Karpas-422 (cell line): ENCODE data around the gene BAG2. TPM values are rescaled to one million over a fixed set of nuclear protein-coding genes. Genes with fewer than 3 reads are reported as not detected.

Experiments used
- DNase-seq: peaks from one replicate; pipeline ENCODE4 v3.0.0-alpha.2; 2015
- H2AFZ ChIP-seq: fragments of 200-600 bp; sonication (generic); 2 replicates; pipeline ENCODE4 v1.6.1; 2014; ENCODE audit warnings: antibody characterized with exemption, low read length, mixed read lengths
- H3K27ac ChIP-seq: fragments of 200-600 bp; sonication (generic); 2 replicates; pipeline ENCODE4 v1.5.1; 2014; ENCODE audit warnings: mild to moderate bottlenecking, low read length, moderate library complexity
- H3K27me3 ChIP-seq: fragments of 200-600 bp; sonication (generic); 2 replicates; pipeline ENCODE4 v1.6.1; 2014; ENCODE audit warnings: low read length, mixed read lengths
- H3K36me3 ChIP-seq: fragments of 200-600 bp; sonication (generic); 2 replicates; pipeline ENCODE4 v1.6.1; 2014; ENCODE audit warnings: low read length, mixed read lengths; ENCODE audit not compliant: insufficient read depth
- H3K4me1 ChIP-seq: fragments of 200-600 bp; sonication (generic); 2 replicates; pipeline ENCODE4 v1.6.1; 2014; ENCODE audit warnings: mild to moderate bottlenecking, low read length, mixed read lengths
- H3K4me2 ChIP-seq: fragments of 200-600 bp; sonication (generic); 2 replicates; pipeline ENCODE4 v1.6.1; 2014; ENCODE audit warnings: low read length, low read depth, mild to moderate bottlenecking; ENCODE audit not compliant: poor library complexity, severe bottlenecking
- H3K4me3 ChIP-seq: fragments of 200-600 bp; sonication (generic); 2 replicates; pipeline ENCODE4 v1.5.1; 2014; ENCODE audit warnings: mild to moderate bottlenecking, antibody characterized with exemption, low read length, mixed read lengths
- H3K79me2 ChIP-seq: fragments of 200-600 bp; sonication (generic); 2 replicates; pipeline ENCODE4 v1.6.1; 2014; ENCODE audit warnings: mild to moderate bottlenecking, low read length, mixed read lengths
- H3K9ac ChIP-seq: fragments of 200-600 bp; sonication (generic); 2 replicates; pipeline ENCODE4 v1.6.0; 2014; ENCODE audit warnings: low read length
- H3K9me2 ChIP-seq: fragments of 200-600 bp; sonication (generic), shearing (Covaris generic); replicated peaks from 2 replicates; pipeline ENCODE4 v1.6.0; 2014; ENCODE audit warnings: mild to moderate bottlenecking, low read length, moderate library complexity; ENCODE audit not compliant: insufficient read depth
- H3K9me3 ChIP-seq: fragments of 300-700, 200-600 bp; sonication (generic); 2 replicates; pipeline ENCODE4 v1.6.1; 2014; ENCODE audit warnings: low read length, mixed read lengths
- H4K20me1 ChIP-seq: fragments of 200-600 bp; sonication (generic); 2 replicates; pipeline ENCODE4 v1.6.1; 2014; ENCODE audit warnings: mild to moderate bottlenecking, antibody characterized with exemption, low read length, low read depth; ENCODE audit not compliant: insufficient read depth
- total RNA-seq: library from RNA; depleted of rRNA; stranded (reverse); fragments of >200 nt; shearing (Covaris generic); gene quantifications from 2 replicates; pipeline ENCODE4 v1.2.3, GENCODE V29; 2014; ENCODE audit warnings: low replicate concordance

The BAG2 gene
- total RNA-seq, 1 experiment from 2014 or later: 19.5 TPM

DNA sequence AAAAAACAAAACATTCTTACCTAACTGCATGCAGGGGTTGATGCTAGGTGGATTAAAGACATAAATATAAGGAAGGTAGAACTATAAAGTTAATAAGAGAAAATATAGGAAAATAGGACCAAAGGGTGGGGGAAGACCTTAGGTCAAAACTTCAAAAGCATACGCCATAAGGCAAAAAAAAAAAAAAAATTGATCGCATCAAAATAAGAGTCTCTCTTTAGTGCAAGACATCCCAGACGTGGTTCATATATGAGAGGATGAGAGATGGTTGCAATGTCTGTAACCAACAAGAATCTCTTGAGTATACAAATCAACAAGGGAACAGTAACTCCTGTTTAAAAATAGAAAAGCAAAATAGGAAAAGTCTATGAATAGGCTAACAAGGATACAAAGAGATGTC is 8.5 kb downstream of the BAG2 start:
- H3K79me2 ChIP-seq: peaks cover 91% of the 10 kb centered on the region
- H3K27me3 ChIP-seq: no peaks in the 10 kb centered on the region
- peaks cover 13% of the 10 kb centered on the region for H3K4me1 ChIP-seq
- 0 out of 2 replicates have a peak, but pooled peaks cover 3% of the 10 kb centered on the region for H4K20me1 ChIP-seq
- H3K9ac ChIP-seq: no peak overlapping the region
- no peaks in the 10 kb centered on the region for H3K9me2 ChIP-seq
- no peak overlapping the region for H3K4me3 ChIP-seq
- H3K36me3 ChIP-seq: peaks cover 42% of the 10 kb centered on the region; the same call in 1 of the 2 replicates
- no peak overlapping the region for H3K27ac ChIP-seq
- DNase-seq: no peak
- H3K9me3 ChIP-seq: no peaks in the 10 kb centered on the region
- H3K4me2 ChIP-seq: no peak overlapping the region
- no peak overlapping the region for H2AFZ ChIP-seq

GRCh38 chr6:57182017-57182432 is 9.9 kb downstream of the BAG2 start:
- Histone ChIP-seq H4K20me1 (0 out of 2 replicates have a peak, but pooled peaks cover 3% of the 10 kb centered on the region), H3K27me3 (no peaks in the 10 kb centered on the region), H3K36me3 (peaks cover 45% of the 10 kb centered on the region; the same call in 1 of the 2 replicates), H3K9ac (no peak overlapping the region), H3K79me2 (peaks cover 81% of the 10 kb centered on the region), H3K9me2 (no peaks in the 10 kb centered on the region), H3K4me3 (no peak overlapping the region), H2AFZ (no peak overlapping the region), H3K4me2 (no peak overlapping the region), H3K9me3 (no peaks in the 10 kb centered on the region), H3K4me1 (0 out of 2 replicates have a peak, but pooled peaks cover 3% of the 10 kb centered on the region), H3K27ac (no peak overlapping the region)
- DNase-seq: no peak

GRCh38 chr6:57183336-57183735 is 11.2 kb downstream of the BAG2 start:
- Histone ChIP-seq H2AFZ (no peak overlapping the region), H3K9ac (no peak overlapping the region), H3K79me2 (peaks cover 68% of the 10 kb centered on the region), H3K27ac (no peak overlapping the region), H3K27me3 (no peaks in the 10 kb centered on the region), H3K36me3 (peaks cover 56% of the 10 kb centered on the region; the same call in 1 of the 2 replicates), H3K4me3 (no peak overlapping the region), H4K20me1 (0 out of 2 replicates have a peak, but pooled peaks cover 3% of the 10 kb centered on the region), H3K4me1 (peaks cover 2% of the 10 kb centered on the region; the same call in 1 of the 2 replicates), H3K9me3 (no peaks in the 10 kb centered on the region), H3K9me2 (no peaks in the 10 kb centered on the region), H3K4me2 (no peak overlapping the region)
- no peak for DNase-seq

DNA sequence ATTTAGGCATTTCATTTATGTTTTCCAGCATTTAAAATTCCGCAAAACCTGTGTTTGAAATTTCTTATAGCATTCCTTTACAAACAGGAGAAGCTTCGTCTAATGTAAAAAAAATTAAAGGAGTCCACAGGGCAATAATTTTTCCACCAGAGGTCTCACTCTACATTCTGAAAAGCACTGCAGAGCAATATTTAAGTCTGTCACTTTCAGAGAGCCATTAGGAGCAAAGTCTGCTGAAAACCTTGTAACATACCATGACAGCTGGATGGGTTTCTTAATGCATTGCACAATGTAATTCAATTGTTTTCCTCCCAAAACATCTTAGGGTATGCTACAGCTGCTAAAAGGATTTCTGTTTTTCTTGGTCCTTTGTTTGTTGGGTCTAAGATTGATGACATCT is 18.0 kb downstream of the BAG2 start:
- H3K9me2 ChIP-seq: no peaks in the 10 kb centered on the region
- H3K4me2 ChIP-seq: no peak overlapping the region
- DNase-seq: peak; percentile 54
- 0 out of 2 replicates have a peak, but pooled peaks cover 2% of the 10 kb centered on the region for H4K20me1 ChIP-seq
- H3K9ac ChIP-seq: no peak overlapping the region
- H3K79me2 ChIP-seq: peaks cover 9% of the 10 kb centered on the region
- no peak overlapping the region for H2AFZ ChIP-seq
- no peaks in the 10 kb centered on the region; the same call in 1 of the 2 replicates for H3K4me1 ChIP-seq
- H3K36me3 ChIP-seq: peaks cover 21% of the 10 kb centered on the region; the same call in 1 of the 2 replicates
- no peaks in the 10 kb centered on the region for H3K9me3 ChIP-seq
- no peak overlapping the region for H3K4me3 ChIP-seq
- no peak overlapping the region for H3K27ac ChIP-seq
- H3K27me3 ChIP-seq: no peaks in the 10 kb centered on the region

DNA sequence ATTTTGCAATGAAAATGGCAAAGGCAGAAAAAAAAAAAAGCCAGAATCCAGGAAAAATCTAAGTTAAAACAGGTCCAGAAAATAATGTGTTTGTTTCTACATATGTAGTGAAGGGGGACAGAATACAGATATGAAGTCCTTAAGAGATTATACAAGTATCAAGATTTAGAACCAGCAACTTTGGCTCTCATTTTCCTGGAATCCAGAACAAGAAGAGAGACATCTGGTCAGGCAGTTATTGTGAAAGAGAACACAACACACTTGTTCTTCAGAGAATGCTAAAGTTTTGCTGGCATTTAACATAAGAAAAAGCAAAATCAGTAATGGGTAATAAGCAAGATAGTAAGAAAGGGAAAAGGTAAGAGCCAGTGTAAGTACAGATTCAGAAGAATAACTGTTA is 21.1 kb downstream of the BAG2 start:
- H3K4me2 ChIP-seq: no peak overlapping the region
- no peaks in the 10 kb centered on the region for H3K9me3 ChIP-seq
- no peak overlapping the region for H2AFZ ChIP-seq
- H3K9ac ChIP-seq: no peak overlapping the region
- no peak overlapping the region for H3K4me3 ChIP-seq
- H3K79me2 ChIP-seq: no peaks in the 10 kb centered on the region
- no peaks in the 10 kb centered on the region for H3K9me2 ChIP-seq
- peaks cover 1% of the 10 kb centered on the region; the same call in 1 of the 2 replicates for H3K36me3 ChIP-seq
- no peak for DNase-seq
- no peak overlapping the region for H3K27ac ChIP-seq
- H4K20me1 ChIP-seq: 0 out of 2 replicates have a peak, but pooled peaks cover 2% of the 10 kb centered on the region
- H3K27me3 ChIP-seq: no peaks in the 10 kb centered on the region
- no peaks in the 10 kb centered on the region for H3K4me1 ChIP-seq

DNA sequence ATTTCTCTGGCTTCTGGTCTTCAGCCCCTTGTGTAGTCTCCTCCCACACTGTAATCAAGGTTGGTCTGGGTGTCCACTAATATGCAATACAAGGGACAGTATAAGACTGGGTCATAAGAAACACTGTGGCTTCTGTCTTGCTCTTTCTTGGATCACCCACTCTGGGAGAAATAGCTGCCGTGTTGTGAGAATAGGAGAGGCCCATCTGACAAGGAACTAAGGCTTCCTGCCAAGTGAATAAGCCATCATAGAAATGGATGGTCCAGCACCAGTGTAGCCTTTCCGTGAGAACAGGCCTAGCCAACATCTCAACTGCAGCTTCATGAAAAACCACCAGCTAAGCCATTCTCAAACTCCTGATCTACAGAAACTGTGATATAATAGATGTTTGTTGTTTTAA is 23.3 kb downstream of the BAG2 start:
- Histone ChIP-seq H3K4me1 (no peaks in the 10 kb centered on the region), H3K27me3 (no peaks in the 10 kb centered on the region), H3K9me2 (no peaks in the 10 kb centered on the region), H3K9ac (no peak overlapping the region), H3K36me3 (no peaks in the 10 kb centered on the region), H3K4me2 (no peak overlapping the region), H4K20me1 (0 out of 2 replicates have a peak, but pooled peaks cover 2% of the 10 kb centered on the region), H3K27ac (no peak overlapping the region), H3K4me3 (no peak overlapping the region), H3K79me2 (no peaks in the 10 kb centered on the region), H3K9me3 (no peaks in the 10 kb centered on the region), H2AFZ (no peak overlapping the region)
- DNase-seq: no peak

GRCh38 chr6:57198926-57199636 is 27.0 kb downstream of the BAG2 start:
- H3K9me3 ChIP-seq: no peaks in the 10 kb centered on the region
- no peak overlapping the region for H2AFZ ChIP-seq
- H3K9ac ChIP-seq: no peak overlapping the region
- H3K79me2 ChIP-seq: no peaks in the 10 kb centered on the region
- no peaks in the 10 kb centered on the region for H3K9me2 ChIP-seq
- no peak overlapping the region for H3K4me2 ChIP-seq
- H3K27ac ChIP-seq: no peak overlapping the region
- no peak overlapping the region for H3K4me3 ChIP-seq
- no peaks in the 10 kb centered on the region; the same call in 1 of the 2 replicates for H4K20me1 ChIP-seq
- H3K4me1 ChIP-seq: no peaks in the 10 kb centered on the region
- DNase-seq: no peak
- no peaks in the 10 kb centered on the region for H3K27me3 ChIP-seq
- H3K36me3 ChIP-seq: no peaks in the 10 kb centered on the region

- Histone ChIP-seq H3K4me1 (no peaks in the 10 kb centered on the region), H3K9me3 (no peaks in the 10 kb centered on the region)
Observed at GRCh38 chr6:57201718-57202117, 29.6 kb downstream of the BAG2 start.

More at GRCh38 chr6:57201718-57202117, 29.6 kb downstream of the BAG2 start:
- H4K20me1 ChIP-seq: no peaks in the 10 kb centered on the region; the same call in 1 of the 2 replicates
- H3K36me3 ChIP-seq: no peaks in the 10 kb centered on the region
- no peak overlapping the region for H2AFZ ChIP-seq
- H3K4me2 ChIP-seq: no peak overlapping the region
- H3K9me2 ChIP-seq: no peaks in the 10 kb centered on the region
- no peak overlapping the region for H3K4me3 ChIP-seq
- H3K79me2 ChIP-seq: no peaks in the 10 kb centered on the region
- no peaks in the 10 kb centered on the region for H3K27me3 ChIP-seq
- DNase-seq: no peak
- H3K27ac ChIP-seq: no peak overlapping the region
- no peak overlapping the region for H3K9ac ChIP-seq
